HG03457 (cell line): ENCODE results near the gene CRELD2.
"Not testable (repeated sequence)": the region's sequence is repeated elsewhere in the genome, so short reads cannot be mapped to it uniquely, and the experiment has no call there.

Experiments
- ATAC-seq: cut with Tn5 transposase; IDR thresholded peaks from one replicate; pipeline ENCODE4 v1.9.1; 2021; ENCODE audit warnings: moderate number of reproducible peaks; ENCODE audit not compliant: unreplicated experiment

Gene CRELD2

DNA sequence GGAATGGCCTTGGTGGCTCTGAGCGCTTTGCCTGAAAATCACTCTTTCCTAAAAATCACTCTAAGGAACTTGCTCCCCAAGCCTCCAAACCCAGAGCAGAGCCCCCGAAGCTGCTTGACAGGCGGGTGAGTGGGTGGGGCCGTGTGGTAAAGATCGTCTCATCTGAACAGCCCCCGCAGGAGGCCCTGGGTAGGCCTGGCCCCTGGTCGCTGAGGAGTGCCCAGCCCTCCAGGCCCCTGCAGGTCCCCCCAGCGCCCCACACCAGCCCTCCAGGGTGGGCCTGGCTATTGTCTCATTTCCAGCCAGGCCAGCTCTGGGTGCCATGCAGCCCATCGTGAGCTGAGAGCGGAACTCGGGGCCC is 25.0 kb downstream of the CRELD2 start:
- ATAC-seq = no peak

DNA sequence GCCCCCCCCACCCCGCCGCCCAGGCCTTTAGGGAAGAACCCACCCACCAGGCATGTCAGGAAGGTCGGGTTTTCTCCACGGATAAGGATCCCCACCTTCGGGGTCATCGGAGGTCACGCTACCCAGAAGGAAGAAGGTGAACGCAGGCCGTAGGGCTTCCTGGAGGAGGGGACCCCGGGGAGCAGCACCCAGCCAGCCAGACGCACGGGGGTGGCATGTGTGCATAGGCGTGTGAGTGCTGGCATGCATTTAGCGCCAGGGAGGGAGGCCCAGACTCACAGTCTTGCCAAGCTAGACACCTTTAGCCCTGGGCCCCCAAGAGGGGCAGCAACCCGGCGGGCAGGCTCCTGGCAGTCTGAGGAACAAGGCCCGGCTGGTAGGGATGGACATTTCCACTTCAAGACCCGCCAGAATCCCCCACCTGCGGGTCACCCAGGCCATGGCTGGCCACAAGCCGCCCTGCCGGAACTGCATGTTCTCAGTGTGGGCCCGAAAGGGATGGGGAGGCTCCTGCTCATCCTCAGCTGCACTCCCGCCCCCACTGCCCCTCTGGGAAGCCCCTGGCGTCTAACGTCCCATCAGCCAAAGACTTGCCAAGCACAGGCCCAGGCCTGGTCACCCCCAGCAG is 25.5 kb downstream of the CRELD2 start:
- no peak for ATAC-seq

DNA sequence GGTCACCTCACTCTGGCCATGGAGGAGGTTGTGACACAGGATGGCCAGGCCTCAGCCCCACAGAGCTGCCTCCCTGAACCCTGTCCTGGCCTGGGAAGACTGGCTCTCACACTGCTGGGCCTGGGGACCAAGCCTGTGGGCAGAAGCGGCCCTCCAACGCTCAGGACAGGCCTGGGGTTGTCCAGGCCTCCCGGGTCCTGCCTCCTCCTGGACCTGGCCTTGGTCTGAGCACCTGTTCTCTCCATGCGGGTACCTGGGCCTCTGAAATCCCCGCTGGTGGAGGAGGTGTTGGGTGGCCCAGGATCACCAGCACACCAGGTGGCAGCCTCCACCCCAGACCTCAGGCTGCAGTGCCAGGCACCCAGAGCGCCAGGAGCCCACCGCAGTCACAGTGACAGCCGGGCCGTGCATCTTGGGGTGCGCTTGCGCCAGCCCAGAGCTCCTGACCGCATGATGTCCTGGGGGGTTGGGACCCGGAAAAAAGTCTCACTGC is 26.0 kb downstream of the CRELD2 start:
- ATAC-seq = no peak

DNA sequence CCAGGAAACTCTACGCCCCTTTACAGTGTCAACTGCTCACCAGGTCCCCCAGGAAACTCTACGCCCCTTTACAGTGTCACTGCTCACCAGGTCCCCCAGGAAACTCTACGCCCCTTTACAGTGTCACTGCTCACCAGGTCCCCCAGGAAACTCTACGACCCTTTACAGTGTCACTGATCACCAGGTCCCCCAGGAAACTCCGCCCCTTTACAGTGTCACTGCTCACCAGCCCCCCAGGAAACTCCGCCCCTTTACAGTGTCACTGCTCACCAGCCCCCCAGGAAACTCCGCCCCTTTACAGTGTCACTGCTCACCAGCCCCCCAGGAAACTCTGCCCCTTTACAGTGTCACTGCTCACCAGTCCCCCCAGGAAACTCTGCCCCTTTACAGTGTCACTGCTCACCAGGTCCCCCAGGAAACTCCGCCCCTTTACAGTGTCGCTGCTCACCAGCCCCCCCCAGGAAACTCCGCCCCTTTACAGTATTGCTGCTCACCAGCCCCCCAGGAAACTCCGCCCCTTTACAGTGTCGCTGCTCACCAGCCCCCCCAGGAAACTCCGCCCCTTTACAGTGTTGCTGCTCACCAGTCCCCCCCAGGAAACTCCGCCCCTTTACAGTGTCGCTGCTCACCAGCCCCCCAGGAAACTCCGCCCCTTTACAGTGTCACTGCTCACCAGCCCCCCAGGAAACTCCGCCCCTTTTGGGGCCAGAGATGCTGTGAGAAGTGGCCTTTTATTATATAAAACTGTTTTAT is 26.8 kb downstream of the CRELD2 start:
- not testable (repeated sequence) for ATAC-seq

DNA sequence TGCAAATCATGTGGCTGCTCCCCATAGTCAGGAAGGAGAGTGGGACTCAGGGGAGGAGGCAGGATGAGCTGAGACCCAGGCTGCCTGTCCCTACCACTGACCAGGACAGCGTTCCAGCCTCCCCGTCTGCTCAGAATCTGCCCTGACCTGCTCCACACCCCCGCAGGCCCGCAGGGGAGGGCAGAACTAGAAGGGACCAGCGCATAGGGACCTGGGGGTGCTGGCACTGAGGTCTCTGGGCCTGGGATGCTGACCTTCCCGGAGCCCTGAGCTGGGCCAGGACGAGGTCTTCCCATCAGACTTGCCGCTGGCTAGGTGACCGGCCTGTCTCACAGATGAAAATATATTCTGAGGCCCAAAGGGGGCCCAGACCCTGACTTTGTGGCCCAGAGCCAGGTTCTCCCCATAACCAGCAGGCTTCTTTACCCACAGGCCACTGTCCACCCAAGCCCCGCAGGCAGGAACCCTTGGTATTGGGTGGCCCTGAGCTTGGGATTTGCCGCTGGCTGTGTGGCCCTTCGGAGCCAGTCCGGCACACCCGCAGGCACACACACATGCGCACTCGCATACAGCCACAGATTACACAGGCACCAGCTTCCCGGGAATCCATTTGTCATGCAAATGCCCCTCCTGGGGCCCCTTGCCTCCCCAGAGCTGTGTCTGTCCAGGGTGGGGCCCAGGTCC is 28.3 kb downstream of the CRELD2 start:
- no peak for ATAC-seq

DNA sequence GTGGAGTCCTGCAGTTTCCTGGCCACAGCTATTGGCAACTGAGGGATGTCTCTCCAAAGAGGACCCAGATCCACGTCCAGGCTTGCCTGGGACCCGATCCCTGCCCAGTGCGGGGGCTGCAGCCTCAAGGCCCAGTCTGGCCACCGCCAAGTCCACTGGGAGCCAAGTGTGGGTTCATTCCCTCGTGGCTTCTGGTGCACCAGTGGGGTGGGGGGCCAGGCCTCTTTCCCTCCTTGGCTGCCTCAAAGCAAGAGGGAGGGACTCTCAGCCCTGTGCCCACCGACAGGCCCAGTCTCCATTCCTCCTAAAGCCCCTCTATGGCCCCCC is 28.8 kb downstream of the CRELD2 start:
- ATAC-seq = no peak

DNA sequence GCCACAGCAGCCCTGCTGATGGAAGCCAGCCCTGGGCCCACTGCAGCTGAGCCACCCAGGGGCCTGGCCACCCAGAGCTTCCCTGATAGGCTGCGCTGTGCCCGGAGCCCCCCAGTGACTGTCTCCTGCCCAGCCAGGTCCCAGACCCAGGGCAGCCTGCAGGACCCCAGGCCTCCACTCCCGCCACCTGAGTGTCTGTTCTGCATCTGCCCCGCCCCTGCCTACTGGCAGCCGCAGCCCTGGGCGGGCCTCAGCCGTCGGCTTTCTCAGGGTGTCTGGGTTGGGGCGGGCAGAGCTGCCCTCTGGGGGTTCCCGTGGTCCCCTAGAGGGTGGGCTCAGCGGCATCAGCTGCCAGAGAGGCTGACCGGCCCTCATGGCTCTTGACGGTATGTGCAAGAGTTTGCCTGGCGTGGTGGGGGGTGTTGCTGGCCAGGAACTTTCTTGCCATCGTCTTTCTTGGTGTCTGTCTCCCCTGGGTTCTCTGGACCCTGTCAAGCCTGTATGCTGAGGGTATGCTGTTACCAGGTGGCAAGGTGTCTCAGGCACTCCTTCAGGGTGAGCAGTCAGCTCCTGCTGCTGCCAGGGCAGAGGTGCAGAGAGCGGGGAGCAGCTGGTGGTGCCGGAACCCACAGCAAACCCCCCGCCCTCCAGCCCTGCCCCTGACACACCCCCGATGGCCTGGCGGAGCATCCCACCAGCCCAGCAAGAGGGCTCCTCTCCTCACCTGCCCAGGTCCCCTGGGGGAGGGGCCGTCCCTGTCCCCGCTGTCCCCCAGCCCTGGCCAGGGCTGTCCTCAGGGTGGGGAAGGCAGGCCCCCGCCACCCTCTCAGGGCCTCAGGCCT is 29.9 kb downstream of the CRELD2 start:
- no peak for ATAC-seq

DNA sequence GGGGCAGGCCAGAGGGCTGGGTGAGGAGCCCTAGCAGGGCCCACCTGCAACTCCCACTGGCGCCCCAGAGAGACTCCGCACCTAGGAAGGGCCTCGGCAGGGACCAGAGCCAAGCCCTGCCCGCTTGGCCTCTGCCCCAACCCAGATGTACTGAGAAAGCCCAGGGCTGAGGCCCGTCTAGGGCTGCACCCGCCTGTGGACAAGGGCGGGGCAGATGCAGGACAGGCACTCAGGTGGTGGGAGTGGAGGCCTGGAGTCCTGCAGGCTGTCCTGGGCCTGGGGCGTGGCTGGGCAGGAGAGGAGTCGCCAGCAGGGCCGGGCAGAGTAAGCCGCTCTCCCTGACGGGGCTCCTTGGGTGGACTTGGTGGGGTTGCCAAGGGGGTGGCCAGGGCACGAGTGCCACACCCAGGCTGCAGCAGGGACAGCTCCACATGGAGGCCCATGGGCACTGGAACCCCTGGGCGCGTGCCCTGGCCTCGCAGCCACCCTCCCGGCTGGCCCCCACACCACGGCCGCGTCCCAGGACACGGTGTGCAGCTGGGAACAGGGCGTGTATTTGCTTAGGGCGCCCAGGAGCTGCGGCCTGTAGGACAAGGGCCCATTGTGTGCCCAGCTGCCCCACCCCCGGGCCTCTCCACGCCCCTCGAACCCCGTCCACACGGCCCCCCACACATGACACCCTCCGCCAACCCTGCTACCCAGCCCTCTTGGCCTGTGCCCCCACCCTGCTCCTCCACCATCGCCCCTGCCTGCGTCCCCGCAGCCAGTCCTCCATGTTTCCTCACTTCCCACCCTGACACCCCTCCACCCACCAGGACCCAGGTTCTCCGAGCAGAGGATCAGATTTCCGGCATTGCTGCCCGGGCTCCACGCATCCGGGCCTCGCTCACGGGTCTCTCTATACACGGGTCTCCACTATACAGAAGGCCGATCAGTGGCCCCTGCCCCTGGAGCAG is 30.8 kb downstream of the CRELD2 start:
- no peak for ATAC-seq

DNA sequence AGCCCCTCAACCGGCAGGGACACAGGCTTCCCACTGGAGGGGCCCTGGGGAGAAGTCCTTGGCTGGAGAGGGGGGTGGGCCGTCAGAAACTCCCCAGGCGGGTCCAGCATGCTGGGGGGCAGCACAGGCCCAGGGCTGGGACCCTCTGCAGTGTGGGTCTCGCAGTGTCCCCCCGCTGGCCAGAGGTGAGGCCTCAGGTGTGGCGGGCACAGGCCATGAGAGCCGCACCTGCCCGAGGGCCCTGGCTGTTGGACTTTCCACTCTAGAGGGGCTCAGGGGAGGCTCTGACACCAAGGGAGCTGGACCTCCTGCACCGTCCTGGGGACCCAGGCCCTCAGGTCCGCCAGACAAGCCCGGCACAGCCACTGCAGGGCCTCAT is 31.5 kb downstream of the CRELD2 start:
- no peak for ATAC-seq

DNA sequence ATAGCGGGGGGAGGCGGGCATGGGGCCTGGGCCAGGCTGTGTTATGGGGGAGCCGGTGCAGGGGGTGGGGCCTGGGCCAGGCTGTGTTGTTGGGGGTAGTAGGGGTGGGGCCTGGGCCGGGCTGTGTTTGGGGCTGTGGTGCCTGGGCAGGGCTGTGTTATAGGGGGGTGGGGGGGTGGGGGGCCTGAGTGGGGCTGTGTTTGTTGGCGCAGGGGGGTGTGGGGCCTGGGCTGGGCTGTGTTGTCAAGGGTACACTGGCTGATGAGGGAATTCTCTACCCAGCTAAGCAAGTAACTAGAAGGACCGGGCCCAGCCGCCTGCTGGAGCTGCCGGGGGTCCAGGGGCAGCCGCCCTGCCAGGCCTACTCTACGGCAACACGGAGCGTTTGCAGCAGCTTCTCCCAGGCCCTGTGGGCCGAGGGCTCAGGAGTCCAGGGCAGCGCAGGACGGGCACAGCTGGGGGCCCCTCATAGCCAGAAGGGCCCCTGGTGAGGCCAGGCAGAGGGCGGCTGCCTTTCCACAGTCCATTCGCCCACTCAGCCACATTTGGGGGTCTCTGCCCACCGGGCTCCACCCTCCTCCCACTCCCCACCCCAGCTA is 32.1 kb downstream of the CRELD2 start:
- no peak for ATAC-seq

DNA sequence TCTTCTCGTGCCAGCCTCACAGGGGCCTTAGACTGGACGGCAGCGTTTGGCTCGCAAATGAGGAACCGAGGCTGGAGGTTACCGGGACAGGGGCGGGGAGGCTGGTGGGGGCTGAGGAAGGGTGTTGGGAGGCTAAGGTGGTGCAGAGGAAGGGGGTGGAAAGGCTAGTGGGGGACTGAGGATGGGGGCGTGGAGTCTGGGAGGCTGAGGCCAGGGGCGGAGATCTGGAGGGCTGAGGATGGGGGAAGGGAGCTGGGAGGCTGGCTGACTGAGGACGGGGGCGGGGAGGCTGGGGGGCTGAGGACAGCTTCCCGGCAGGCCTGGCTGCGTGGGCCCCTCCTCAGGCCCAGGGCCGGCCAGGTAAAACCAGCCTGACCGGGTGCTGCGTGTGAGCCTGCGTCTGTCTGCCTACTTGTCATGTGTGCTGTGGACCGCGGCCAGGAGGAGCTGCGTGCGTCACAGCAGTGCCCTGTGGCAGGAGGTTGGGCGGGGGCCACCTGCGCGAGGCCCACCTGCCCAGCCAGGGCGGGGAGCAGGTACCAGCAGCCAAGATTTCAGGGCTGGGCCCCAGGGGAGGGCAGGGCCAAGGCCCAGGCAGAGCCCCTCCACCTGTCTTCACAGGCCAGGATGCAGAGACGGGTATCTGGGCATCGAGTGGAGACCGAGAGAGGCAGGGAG is 32.7 kb downstream of the CRELD2 start:
- no peak for ATAC-seq

DNA sequence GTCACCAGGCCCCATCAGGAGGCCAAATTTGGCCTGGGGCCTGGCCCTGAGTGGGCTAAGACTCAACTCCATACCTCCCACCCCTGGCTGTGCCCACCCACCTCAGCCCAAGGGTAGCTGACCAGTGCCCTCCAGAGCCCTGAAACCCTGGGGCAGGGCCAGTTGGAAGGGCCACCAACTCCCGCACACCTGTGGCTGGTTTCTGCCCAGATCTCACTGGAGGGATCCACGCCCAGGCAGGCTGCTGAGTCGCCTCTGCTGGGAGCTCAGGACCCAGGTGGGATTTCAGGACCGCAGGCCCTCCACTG is 33.2 kb downstream of the CRELD2 start:
- ATAC-seq = no peak

DNA sequence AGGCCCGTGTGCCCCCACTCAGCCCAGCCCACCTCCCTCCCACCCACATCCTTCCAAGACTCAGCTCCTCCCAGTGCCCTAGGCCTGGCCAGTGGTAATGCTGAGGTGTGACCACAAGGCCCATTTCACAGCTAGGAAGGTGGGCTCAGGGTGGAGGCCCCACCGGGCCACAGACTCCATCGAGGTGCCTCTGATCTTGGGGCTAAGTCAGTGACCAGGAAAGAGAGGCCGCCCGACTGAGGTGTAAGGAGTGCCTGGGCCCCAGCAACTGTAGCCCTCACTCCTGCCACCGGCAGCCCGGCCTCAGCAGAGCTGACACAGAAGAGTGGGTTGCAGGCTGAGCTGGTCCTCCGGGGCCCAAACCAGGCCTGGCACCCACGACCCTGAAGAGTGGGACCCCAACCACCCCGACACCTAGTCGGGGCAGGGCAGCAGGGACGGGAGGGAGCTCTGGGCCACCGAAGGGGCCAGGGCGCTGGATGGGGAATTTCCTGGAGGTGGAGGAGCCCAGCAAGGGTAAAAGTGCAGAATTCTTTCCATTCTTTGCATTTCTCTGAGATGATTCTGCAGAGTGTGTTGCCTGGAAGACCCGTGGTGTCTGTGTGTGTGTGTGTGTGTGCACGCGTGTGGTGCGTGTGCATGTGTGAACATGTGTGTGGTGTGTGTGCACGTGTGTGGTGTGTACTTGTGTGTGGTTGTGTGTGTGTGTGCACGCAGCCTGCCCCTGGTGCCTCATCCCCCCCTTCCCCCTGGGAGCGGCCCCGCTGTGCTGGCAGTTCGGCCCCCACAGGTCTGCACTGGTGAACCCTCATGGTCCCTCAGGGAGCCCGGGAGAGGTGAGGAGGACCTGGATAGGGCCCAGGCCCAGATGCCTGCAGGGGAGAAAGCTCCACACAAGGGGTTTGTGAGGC is 33.8 kb downstream of the CRELD2 start:
- no peak for ATAC-seq

DNA sequence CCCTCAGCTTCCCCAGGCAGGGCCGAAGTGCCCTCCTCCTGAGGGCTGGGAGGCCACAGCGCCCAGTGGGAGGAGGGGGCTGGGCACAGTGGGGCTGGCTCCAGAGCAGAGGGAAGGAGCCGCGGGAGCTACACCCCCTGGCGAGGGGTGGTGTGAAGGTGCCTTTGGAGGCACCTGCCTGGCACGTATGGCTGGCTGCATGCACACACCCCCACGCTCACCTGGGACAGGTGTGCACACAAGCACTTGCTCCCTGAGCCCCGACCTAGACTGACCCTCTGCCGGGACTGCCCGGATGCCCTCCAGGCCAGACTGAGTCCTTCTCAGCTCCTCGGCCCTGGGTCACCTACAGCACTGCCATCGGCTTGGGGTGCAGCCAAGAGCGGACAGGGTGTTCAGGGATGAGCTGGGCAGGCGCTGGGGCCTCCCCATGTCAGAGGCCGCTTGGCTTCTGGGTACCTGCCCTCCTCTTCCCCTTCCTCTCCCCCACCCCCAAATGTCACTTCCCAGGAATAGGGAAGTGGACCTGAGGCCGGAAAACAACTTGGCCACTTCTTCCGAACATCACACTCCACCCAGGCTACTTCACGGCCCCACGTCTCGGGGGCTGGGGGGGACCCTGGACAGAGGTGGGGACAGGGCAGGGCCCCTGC is 34.7 kb downstream of the CRELD2 start:
- ATAC-seq = no peak

DNA sequence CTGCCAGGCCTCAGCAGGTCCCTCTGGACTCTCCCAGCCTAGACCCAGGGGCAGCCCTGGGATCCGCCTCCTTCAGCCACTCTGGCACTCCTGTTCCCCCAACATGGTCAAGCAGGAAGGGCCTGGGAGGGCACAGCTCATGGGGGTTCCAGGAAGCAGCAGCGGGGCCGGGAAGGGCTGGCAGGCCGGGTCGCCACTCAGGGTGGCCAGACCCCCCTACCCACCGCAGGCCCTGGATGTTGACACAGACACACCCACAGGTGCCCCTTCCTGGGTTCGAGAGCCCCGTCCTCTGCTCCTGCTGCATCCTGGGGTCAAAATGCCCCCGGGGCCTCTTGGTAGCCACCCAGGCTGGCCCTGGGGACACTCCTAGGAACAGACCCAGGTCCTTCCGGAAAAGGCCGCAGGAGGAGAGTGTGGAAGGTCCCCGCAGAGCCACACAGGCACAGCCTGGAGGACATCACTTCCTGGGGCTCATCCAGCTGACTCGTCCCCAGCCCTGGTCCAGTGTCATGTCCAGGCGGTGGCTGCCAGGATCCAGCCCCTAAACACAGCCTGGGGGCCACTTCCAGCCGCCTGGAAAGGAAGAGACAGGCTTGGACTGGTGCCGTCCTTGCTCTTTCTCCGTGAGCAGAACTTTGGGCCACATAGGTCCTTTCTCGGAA is 35.4 kb downstream of the CRELD2 start:
- no peak for ATAC-seq

DNA sequence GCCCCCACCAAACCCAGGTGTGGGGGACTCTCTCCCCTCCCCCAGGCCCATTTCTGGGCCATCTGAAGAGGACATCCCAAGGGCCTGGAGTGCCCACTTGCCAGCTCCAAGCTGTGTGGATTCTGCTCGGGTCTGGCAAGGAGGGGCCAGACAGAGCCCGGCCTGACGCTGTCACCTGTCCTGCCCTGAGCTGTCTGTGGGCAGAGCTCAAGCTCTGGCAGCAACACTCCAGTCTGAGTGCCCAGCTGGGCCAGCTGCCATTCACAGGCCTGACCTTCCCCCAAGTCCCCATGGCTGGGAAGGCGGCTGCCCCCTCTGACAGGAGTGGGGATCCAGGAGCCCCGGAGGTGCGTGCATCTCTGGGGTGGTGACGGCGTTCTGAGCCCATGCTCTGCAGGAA is 35.9 kb downstream of the CRELD2 start:
- ATAC-seq = no peak

DNA sequence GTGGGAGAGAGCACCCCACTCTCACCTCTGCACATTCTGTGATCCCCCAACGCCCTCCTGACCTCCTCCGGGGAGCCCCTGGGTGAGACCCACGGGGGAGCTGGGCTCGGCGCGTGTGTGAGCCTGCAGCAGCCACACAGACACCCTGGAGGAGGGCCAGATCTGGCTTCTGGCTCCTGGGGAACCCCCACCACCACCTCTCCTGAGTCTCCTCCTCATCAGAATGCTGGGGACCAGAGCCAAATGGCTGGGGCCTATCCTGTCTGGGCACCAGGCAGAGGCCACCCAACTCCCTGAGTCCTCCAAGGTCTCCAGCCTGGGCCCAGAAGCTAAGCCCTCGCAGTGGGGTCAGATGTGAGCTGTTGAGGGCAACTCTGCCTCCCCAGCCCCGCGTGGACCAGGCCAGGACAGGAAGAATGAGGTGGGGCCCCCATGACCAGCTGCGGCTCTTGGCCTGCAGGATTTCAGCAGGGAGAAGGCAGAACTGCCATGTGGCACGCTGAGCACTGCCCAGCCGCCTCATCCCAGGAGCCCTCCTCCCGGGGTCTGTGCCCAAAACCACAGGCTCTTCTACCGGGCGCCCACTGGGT is 36.7 kb downstream of the CRELD2 start:
- ATAC-seq = no peak
